ENCODE results near the gene POLRMT. TPM values are rescaled to one million over a fixed set of nuclear protein-coding genes. Genes with fewer than 3 reads are reported as not detected.
"Not testable (repeated sequence)": the region's sequence is repeated elsewhere in the genome, so short reads cannot be mapped to it uniquely, and the experiment has no call there.

POLRMT gene
- total and polyA plus RNA-seq, 5 experiments from 2014 or later, result 33.2 to 92.3 (median 71.1) TPM

DNA sequence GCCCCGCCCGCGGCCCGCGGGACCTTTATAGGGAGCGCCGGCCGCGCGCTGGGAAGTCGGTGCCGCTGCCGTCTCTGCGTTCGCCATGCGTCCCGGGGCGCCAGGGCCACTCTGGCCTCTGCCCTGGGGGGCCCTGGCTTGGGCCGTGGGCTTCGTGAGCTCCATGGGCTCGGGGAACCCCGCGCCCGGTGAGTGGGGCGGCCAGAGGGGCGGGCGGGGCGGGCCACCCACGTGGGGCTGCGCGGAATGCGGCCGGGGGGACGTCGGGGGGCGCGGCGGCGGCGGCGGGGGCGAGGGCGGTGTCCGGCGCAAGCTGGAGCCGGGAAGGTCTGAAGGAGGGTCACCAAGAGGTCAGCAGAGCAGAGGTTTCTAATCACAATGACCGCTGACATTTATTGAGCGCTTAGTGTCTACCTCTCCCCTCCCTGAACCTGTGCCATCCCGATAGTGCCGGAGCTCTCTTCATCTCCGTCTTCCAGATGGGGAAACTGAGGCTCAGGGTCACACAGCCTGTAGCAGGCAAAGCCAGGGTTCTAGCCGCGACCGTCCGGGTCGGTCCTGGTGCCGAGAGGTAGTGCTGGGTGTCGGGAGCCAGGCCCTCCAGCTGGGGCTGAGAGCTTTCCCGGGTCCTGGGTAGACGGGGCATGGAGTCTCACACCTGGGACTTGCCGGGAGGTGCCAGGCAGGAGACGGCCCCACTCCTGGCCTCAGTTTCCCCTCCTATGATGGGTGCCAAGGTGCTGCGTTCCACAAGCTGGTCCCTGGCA is 43.2 kb upstream of the POLRMT start, which contains the start of gene FSTL3:
TSS of gene FSTL3 (plus strand) at position 54 of the 767 bp plus-strand sequence. CDS start at position 86, 32 bp downstream.
- H3K9me3 Mint-ChIP-seq, result no peaks in the 10 kb centered on the region
- peaks cover 0 to 17% (median 8%) of the 10 kb centered on the region in 4 donors for H3K4me1 Mint-ChIP-seq
- peak within 1 kb of the TSS in 2 of 10 donors; percentile 14 to 32 for H3K27ac Mint-ChIP-seq
- peaks cover 7 to 29% (median 11%) of the 10 kb centered on the region in 5 donors for H3K27me3 Mint-ChIP-seq
- H3K4me3 Mint-ChIP-seq, result peak within 1 kb of the TSS in 9 of 10 donors; percentile 3 to 73 (median 57)
- DNase-seq, result peak in 1 of 10 donors; percentile 59
- H3K36me3 Mint-ChIP-seq, result no peaks in the 10 kb centered on the region
- POLR2A ChIA-PET, result interaction anchor here (0.5 to 1.6 kb wide), 3 partner anchors 13 to 26 kb away, joined by 5 to 8 read pairs (median 6); partner anchors contain the start of gene RNF126
- no peak for ATAC-seq

DNA sequence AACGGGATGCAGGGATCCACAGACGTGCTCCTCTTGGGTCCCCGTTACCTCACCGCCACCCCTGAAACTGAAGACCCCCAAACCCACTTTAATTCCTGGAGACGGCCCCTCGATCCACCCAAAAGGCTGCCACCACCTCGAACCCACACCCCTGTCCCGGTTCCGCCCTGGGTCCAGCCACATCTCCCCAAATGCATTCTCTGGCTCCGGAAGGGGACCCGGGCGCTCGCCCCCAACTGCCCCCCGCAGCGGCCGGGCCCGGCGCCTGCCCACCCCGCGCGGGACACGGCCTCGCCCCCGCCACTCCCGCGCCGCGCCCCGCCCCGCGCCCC is 42.6 kb upstream of the POLRMT start:
- Mint-ChIP-seq H3K27me3 (peaks cover 7 to 29% (median 11%) of the 10 kb centered on the region in 5 donors), H3K9me3 (no peaks in the 10 kb centered on the region), H3K4me3 (peak overlapping the region in 1 of 10 donors; percentile 48), H3K27ac (no peak overlapping the region), H3K4me1 (peaks cover 0 to 17% (median 8%) of the 10 kb centered on the region in 4 donors), H3K36me3 (no peaks in the 10 kb centered on the region)
- POLR2A ChIA-PET, result interaction anchor here (0.6 to 1.0 kb wide), 2 partner anchors 13 to 64 kb away, joined by 5 to 6 read pairs; partner anchors contain the start of gene RNF126
- no peak for DNase-seq
- ATAC-seq, result no peak

DNA sequence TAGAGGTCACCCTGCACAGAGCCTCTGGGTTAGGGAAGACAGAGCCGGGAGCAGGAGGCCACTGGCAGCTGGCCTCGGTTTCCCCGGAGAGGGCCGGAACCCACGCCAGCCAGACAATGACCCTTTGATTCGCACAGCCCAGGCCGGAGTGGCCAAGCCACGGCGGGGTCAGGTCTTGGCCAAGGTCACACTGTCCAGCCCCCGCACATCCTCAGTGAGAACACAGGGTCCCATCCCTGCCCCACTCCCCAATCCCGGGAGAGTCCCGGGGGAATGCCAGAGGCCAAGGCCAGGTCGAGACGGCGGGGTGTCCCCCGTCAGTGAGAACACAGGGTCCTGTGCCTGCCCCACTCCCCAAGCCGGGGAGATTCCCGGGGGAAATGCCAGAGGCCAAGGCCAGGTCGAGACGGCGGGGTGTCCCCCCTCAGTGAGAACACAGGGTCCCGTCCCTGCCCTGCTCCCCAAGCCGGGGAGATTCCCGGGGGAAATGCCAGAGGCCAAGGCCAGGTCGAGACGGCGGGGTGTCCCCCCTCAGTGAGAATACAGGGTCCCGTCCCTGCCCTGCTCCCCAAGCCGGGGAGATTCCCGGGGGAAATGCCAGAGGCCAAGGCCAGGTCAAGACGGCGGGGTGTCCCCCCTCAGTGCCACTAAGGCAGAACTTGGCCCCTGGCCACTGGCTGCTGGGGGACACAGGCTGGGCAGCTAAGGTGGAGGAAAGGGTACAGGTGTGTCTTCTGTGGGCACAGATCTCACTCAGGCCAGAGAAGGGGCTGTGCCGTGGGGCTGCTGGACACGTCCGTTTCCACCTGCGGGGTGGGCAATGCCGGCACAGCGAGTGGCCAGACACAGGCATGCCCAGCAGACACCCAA is 41.2 kb upstream of the POLRMT start:
- peak overlapping the region in 1 of 10 donors; percentile 50 for H3K4me3 Mint-ChIP-seq
- H3K36me3 Mint-ChIP-seq, result no peaks in the 10 kb centered on the region
- DNase-seq (no peak), ATAC-seq (no peak)
- H3K27me3 Mint-ChIP-seq, result peaks cover 7 to 31% (median 11%) of the 10 kb centered on the region in 5 donors
- no peak overlapping the region for H3K27ac Mint-ChIP-seq
- peaks cover 0 to 16% (median 5%) of the 10 kb centered on the region in 4 donors for H3K4me1 Mint-ChIP-seq
- H3K9me3 Mint-ChIP-seq, result no peaks in the 10 kb centered on the region
- POLR2A ChIA-PET, result interaction anchor here (0.7 kb wide), 1 partner anchor 391 kb away, joined by 5 read pairs; no protein-coding TSS in a partner anchor

- H3K36me3 Mint-ChIP-seq, result peaks cover 0 to 2% (median 0%) of the 10 kb centered on the region in 3 donors
- no peak for DNase-seq
Measured at GRCh38 chr19:670609-671075, 37.3 kb upstream of the POLRMT start.

GRCh38 chr19:668675-669434 is 35.5 kb upstream of the POLRMT start:
- POLR2A ChIA-PET, result interaction anchor here (3.0 kb wide), 1 partner anchor 10 kb away, joined by 8 read pairs; no protein-coding TSS in a partner anchor
- not testable (repeated sequence) for H3K4me3 Mint-ChIP-seq

More at GRCh38 chr19:670609-671075, 37.3 kb upstream of the POLRMT start:
- Mint-ChIP-seq H3K4me1 (peaks cover 0 to 5% (median 4%) of the 10 kb centered on the region in 4 donors), H3K27me3 (peaks cover 11 to 29% (median 16%) of the 10 kb centered on the region in 5 donors), H3K9me3 (peaks cover 0 to 2% (median 0%) of the 10 kb centered on the region in 9 donors), H3K27ac (no peak overlapping the region), H3K4me3 (no peak overlapping the region)
- POLR2A ChIA-PET, result interaction anchor here (0.6 to 1.4 kb wide), 2 partner anchors 9 to 66 kb away, joined by 4 read pairs; no protein-coding TSS in a partner anchor
- ATAC-seq, result peak in 1 of 2 donors; percentile 61

GRCh38 chr19:666985-667573 is 33.7 kb upstream of the POLRMT start:
- ATAC-seq, result not testable (repeated sequence)

More at GRCh38 chr19:668675-669434, 35.5 kb upstream of the POLRMT start:
- H3K27me3 Mint-ChIP-seq, result peaks cover 6 to 16% (median 9%) of the 10 kb centered on the region in 5 donors
- H3K36me3 Mint-ChIP-seq, ATAC-seq, DNase-seq, H3K27ac Mint-ChIP-seq, H3K9me3 Mint-ChIP-seq: not testable (repeated sequence)
- H3K4me1 Mint-ChIP-seq, result peaks cover 5 to 12% (median 9%) of the 10 kb centered on the region in 4 donors

DNA sequence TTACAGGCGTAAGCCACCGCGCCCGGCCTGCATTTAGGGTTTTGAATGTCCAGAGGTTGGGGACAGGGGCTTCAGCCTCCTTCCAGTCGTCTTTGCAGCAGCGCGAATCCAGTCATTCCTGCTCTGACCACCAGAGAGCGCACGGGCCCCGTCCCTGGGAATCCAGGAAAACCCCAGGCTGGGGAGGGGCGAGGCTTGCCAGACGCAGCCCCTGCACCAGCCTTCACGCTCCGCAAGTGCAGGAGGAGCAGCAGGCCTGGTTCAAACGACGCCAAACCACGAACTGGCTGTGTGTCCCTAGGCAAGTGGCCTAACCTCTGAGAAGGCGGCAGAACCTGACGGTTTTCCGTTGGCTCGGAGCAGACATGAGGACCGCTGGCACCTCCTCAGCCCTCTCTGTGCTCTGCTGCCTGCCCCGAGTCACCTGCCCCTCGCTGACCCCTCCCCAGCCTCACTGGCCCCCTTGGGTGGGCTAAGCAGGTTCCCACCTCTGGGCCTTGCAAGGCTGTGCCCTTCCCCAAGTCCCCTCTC is 31.6 kb upstream of the POLRMT start:
- peak; percentile 64 to 87 (median 75) for DNase-seq
- H3K36me3 Mint-ChIP-seq, result peaks cover 0 to 2% (median under 1%) of the 10 kb centered on the region in 3 donors
- H3K4me3 Mint-ChIP-seq, result peak overlapping the region; percentile 44 to 98 (median 64)
- ATAC-seq, result peak in 1 of 2 donors; percentile 4
- H3K27ac Mint-ChIP-seq, result peak overlapping the region in 9 of 10 donors; percentile 24 to 94 (median 72)
- peaks cover 0 to 2% (median 0%) of the 10 kb centered on the region in 9 donors for H3K9me3 Mint-ChIP-seq
- H3K27me3 Mint-ChIP-seq, result peaks cover 3 to 9% (median 4%) of the 10 kb centered on the region in 5 donors
- H3K4me1 Mint-ChIP-seq, result peaks cover 13 to 32% (median 26%) of the 10 kb centered on the region in 4 donors
- POLR2A ChIA-PET, result no interaction called here

More at GRCh38 chr19:666985-667573, 33.7 kb upstream of the POLRMT start:
- H3K36me3 Mint-ChIP-seq, H3K9me3 Mint-ChIP-seq, DNase-seq, H3K27me3 Mint-ChIP-seq: not testable (repeated sequence)
- Mint-ChIP-seq H3K4me3 (peak overlapping the region in 1 of 10 donors; percentile 58), H3K4me1 (peaks cover 9 to 19% (median 14%) of the 10 kb centered on the region in 4 donors), H3K27ac (peak overlapping the region in 2 of 10 donors; percentile 14 to 48)
- POLR2A ChIA-PET, result interaction anchor here (3.0 kb wide), 1 partner anchor 12 kb away, joined by 8 read pairs; no protein-coding TSS in a partner anchor

GRCh38 chr19:663682-664117 is 30.4 kb upstream of the POLRMT start:
- ATAC-seq (no peak), DNase-seq (no peak)
- H3K27me3 Mint-ChIP-seq, result peaks cover 0 to 2% (median 0%) of the 10 kb centered on the region in 5 donors
- no peaks in the 10 kb centered on the region for H3K9me3 Mint-ChIP-seq
- POLR2A ChIA-PET, result interaction anchor here (0.6 to 2.9 kb wide), 20 partner anchors 12 to 153 kb away, joined by 3 to 19 read pairs (median 4); partner anchors contain the start of genes POLRMT and PTBP1
- H3K36me3 Mint-ChIP-seq, result peaks cover 0 to 5% (median 0%) of the 10 kb centered on the region in 3 donors
- peak overlapping the region; percentile 82 to 97 (median 92) for H3K27ac Mint-ChIP-seq
- H3K4me1 Mint-ChIP-seq, result peaks cover 14 to 41% (median 37%) of the 10 kb centered on the region in 4 donors
- H3K4me3 Mint-ChIP-seq, result peak overlapping the region; percentile 74 to 98 (median 82)

- peak; percentile 82 to 96 (median 90) for DNase-seq
- no peaks in the 10 kb centered on the region for H3K27me3 Mint-ChIP-seq
- H3K9me3 Mint-ChIP-seq, result no peaks in the 10 kb centered on the region
- peak within 1 kb of the TSS; percentile 90 to 98 (median 97) for H3K27ac Mint-ChIP-seq
- H3K4me3 Mint-ChIP-seq, result peak within 1 kb of the TSS; percentile 96 to 99 (median 97)
- H3K36me3 Mint-ChIP-seq, result peaks cover 0 to 7% (median 0%) of the 10 kb centered on the region in 3 donors
- POLR2A ChIA-PET, result interaction anchor here (0.6 to 2.9 kb wide), 19 partner anchors 12 to 153 kb away, joined by 3 to 19 read pairs (median 4); partner anchors contain the start of genes POLRMT and PTBP1
- peak; percentile 35 to 47 for ATAC-seq
- H3K4me1 Mint-ChIP-seq, result peaks cover 17 to 46% (median 40%) of the 10 kb centered on the region in 4 donors
Measured at GRCh38 chr19:662962-663681, 29.8 kb upstream of the POLRMT start, which contains the start of gene RNF126. TSS of gene RNF126 (minus strand) at chr19:663214. CDS start at chr19:663121, 93 bp downstream.
